Colonic mucosa (tissue), 4 donors: ENCODE measurements around the gene BHLHE41. TPM values are rescaled to one million over a fixed set of nuclear protein-coding genes. Genes with fewer than 3 reads are reported as not detected.
A peak's percentile ranks its signal among the peaks of the same experiment; 100 is the strongest.

Experiments used
- DNase-seq: peaks from one replicate; pipeline ENCODE4 v3.0.0-alpha.2; 2020
- H3K27ac ChIP-seq: fragments of 200-600 bp; one replicate; pipeline ENCODE4 v1.8.0; 2021
- H3K27me3 ChIP-seq: fragments of 200-600 bp; one replicate; pipeline ENCODE4 v1.8.0; 2021
- H3K36me3 ChIP-seq: fragments of 200-600 bp; one replicate; pipeline ENCODE4 v1.8.0; 2021
- H3K4me1 ChIP-seq: fragments of 200-600 bp; one replicate; pipeline ENCODE4 v1.8.0; 2021; ENCODE audit warnings: mild to moderate bottlenecking
- H3K4me3 ChIP-seq: fragments of 200-600 bp; one replicate; pipeline ENCODE4 v1.8.0; 2021
- H3K9ac ChIP-seq, 2 donors: one replicate each; pipeline ENCODE4 v1.7.0; 2013; ENCODE audit warnings: control low read depth in 2 of 2, low read depth in 2 of 2, low read length in 2 of 2
- H3K9me3 ChIP-seq: fragments of 200-600 bp; one replicate; pipeline ENCODE4 v1.8.0; 2021
- intact Hi-C: fragments of 100-400 bp; cut with DNase I; formaldehyde crosslinking; loops from one replicate; pipeline ENCODE4 v1.14.1; 2022
- total RNA-seq, 2 donors: library from RNA; stranded (reverse); fragmentation: NEBNext Ultra II Directional in 1 of 2; extraction: Animal tissue kit (Norgen Biotek cat#: 25700) in 1 of 2; gene quantifications; one replicate each; pipeline ENCODE4 v1.2.1, GENCODE V29; 2021
- TF ChIP-seq, protein P1 (sequence below): fragments of 200-600 bp; IDR thresholded peaks from one replicate; pipeline ENCODE4 v1.8.0; 2022; ENCODE audit warnings: antibody characterized with exemption, mild to moderate bottlenecking
- donor health status: healthy.
- donor health status: DM: no; HTN: no; CAD: no.
- donor health status: DM: no; HTN: no; CAD: no.

Gene BHLHE41
- total RNA-seq, 2 donors from 2014 or later: 13.3 to 31.8 TPM

DNA sequence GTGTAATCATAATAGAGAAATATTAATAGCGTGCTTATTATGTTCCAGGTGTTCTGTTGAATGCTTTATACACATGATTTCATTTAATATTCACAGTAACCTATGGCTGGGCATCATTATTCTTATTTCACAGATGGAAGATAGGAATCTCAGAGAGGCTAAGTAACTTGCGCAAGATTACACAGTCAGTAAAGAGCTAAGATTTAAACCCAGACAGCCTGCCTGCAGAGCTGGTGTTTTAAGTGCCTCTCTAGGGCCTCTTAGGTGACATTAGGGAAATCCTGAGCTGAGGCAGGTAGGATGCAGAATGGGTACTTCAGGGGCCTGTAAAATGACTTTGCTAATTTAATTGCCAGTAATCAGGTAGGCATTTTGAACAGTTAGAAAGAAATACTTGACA, 18.5 kb upstream of the BHLHE41 start:
- intact Hi-C loops: no loop called here
- H3K9ac ChIP-seq: no peak overlapping the region
- H3K9me3 ChIP-seq: no peaks in the 10 kb centered on the region
- no peak overlapping the region for H3K27ac ChIP-seq
- no peaks in the 10 kb centered on the region for H3K4me1 ChIP-seq
- TF ChIP-seq, protein P1, sequence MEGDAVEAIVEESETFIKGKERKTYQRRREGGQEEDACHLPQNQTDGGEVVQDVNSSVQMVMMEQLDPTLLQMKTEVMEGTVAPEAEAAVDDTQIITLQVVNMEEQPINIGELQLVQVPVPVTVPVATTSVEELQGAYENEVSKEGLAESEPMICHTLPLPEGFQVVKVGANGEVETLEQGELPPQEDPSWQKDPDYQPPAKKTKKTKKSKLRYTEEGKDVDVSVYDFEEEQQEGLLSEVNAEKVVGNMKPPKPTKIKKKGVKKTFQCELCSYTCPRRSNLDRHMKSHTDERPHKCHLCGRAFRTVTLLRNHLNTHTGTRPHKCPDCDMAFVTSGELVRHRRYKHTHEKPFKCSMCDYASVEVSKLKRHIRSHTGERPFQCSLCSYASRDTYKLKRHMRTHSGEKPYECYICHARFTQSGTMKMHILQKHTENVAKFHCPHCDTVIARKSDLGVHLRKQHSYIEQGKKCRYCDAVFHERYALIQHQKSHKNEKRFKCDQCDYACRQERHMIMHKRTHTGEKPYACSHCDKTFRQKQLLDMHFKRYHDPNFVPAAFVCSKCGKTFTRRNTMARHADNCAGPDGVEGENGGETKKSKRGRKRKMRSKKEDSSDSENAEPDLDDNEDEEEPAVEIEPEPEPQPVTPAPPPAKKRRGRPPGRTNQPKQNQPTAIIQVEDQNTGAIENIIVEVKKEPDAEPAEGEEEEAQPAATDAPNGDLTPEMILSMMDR: no peak
- H3K36me3 ChIP-seq: no peaks in the 10 kb centered on the region
- DNase-seq: no peak
- no peaks in the 10 kb centered on the region for H3K27me3 ChIP-seq
- no peak overlapping the region for H3K4me3 ChIP-seq

DNA sequence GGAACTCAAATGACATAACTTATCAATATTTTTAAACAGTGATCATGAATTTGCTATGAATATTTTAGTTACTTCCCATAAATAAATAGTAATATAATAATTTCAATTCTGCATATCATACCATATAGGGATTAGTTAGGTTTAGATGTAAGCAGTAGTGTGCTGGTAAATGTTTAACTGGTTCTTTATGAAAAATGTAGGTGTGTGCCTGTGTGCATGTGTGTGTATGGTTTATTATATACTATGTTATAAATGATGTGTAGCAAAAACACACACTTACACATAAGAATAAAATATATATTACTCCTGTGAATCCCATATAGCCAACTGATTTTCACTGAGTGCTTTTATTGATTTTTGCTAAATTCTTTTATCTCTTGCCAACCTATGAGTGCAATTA, 14.0 kb upstream of the BHLHE41 start:
- no peaks in the 10 kb centered on the region for H3K36me3 ChIP-seq
- no peaks in the 10 kb centered on the region for H3K4me1 ChIP-seq
- intact Hi-C loops: no loop called here
- H3K4me3 ChIP-seq: no peak overlapping the region
- H3K27ac ChIP-seq: no peak overlapping the region
- H3K27me3 ChIP-seq: no peaks in the 10 kb centered on the region
- TF ChIP-seq, protein P1: no peak
- H3K9ac ChIP-seq: no peak overlapping the region
- H3K9me3 ChIP-seq: no peaks in the 10 kb centered on the region
- DNase-seq: no peak

GRCh38 chr12:26136688-26137087, 11.9 kb upstream of the BHLHE41 start:
- Histone ChIP-seq H3K27ac (no peak overlapping the region), H3K9ac (no peak overlapping the region), H3K4me3 (no peak overlapping the region), H3K4me1 (no peaks in the 10 kb centered on the region), H3K27me3 (no peaks in the 10 kb centered on the region), H3K9me3 (no peaks in the 10 kb centered on the region), H3K36me3 (no peaks in the 10 kb centered on the region)
- DNase-seq: no peak
- TF ChIP-seq, protein P1: no peak
- intact Hi-C loops: no loop called here

GRCh38 chr12:26135571-26135970, 10.7 kb upstream of the BHLHE41 start:
- DNase-seq: no peak
- H3K4me1 ChIP-seq: no peaks in the 10 kb centered on the region
- no peaks in the 10 kb centered on the region for H3K36me3 ChIP-seq
- peak overlapping the region; percentile 61 for H3K27ac ChIP-seq
- H3K4me3 ChIP-seq: no peak overlapping the region
- H3K9me3 ChIP-seq: no peaks in the 10 kb centered on the region
- TF ChIP-seq, protein P1: no peak
- intact Hi-C loops: no loop called here
- H3K27me3 ChIP-seq: no peaks in the 10 kb centered on the region
- no peak overlapping the region for H3K9ac ChIP-seq

DNA sequence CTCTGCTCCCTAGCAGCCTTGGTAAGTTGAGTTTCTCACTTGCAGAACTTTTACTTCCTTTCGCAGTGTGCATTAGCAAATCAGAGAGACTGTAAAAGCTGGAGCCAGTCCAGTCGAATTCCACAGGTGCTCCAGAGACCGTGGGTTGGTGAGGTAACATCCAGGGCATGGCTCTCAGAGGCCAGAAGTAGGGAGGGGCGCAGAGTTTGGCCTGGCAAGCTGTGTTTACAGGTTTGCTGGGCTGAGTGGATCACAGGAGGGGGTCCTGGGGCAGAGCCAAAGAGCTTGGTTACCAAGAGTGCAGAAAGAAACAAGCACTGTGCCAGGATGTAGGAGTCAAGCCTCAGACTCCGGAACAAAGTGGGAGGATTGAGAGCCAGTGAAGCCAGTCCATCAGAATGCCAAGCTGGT, 10.2 kb upstream of the BHLHE41 start:
- Histone ChIP-seq H3K36me3 (no peaks in the 10 kb centered on the region), H3K27me3 (no peaks in the 10 kb centered on the region), H3K9me3 (no peaks in the 10 kb centered on the region), H3K4me3 (no peak overlapping the region), H3K4me1 (no peaks in the 10 kb centered on the region), H3K27ac (peak overlapping the region; percentile 61), H3K9ac (peak overlapping the region in 1 of 2 donors; percentile 26)
- intact Hi-C loops: no loop called here
- TF ChIP-seq, protein P1: no peak
- DNase-seq: peak; percentile 50

DNA sequence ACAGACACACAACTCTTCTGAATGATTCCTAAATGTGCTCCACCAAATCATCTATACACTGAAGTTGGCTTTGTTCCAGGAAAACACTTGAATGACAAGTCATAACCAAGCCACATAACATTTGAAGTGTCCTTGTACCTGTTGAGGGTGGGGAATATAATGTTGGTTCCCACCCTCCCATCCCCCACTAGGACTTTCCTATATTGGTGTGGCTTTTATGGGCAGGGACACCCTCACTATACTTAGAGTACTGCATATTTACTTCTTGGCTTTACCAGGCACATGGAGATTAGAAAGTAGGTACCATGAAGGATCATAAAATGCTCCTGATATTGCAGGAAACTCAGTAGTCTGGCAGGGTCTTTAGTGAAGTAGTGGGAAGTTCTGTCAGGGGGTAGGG, 9.7 kb upstream of the BHLHE41 start:
- intact Hi-C loops: loop anchor here (5.0 kb wide), 1 partner anchor 53 kb away; no protein-coding TSS in a partner anchor
- H3K9ac ChIP-seq: peak overlapping the region in 1 of 2 donors; percentile 26
- H3K36me3 ChIP-seq: no peaks in the 10 kb centered on the region
- DNase-seq: no peak
- H3K4me1 ChIP-seq: no peaks in the 10 kb centered on the region
- H3K4me3 ChIP-seq: no peak overlapping the region
- no peaks in the 10 kb centered on the region for H3K9me3 ChIP-seq
- TF ChIP-seq, protein P1: no peak
- H3K27ac ChIP-seq: peak overlapping the region; percentile 61
- no peaks in the 10 kb centered on the region for H3K27me3 ChIP-seq
